GM21723 (cell line): ENCODE data around the gene RHPN2.
A peak's percentile ranks its signal among the peaks of the same experiment; 100 is the strongest.
"Not testable (repeated sequence)": the region's sequence is repeated elsewhere in the genome, so short reads cannot be mapped to it uniquely, and the experiment has no call there.

Experiments
- ATAC-seq: cut with Tn5 transposase; IDR thresholded peaks from one replicate; pipeline ENCODE4 v1.9.1; 2021; ENCODE audit warnings: mild to moderate bottlenecking, moderate library complexity; ENCODE audit not compliant: unreplicated experiment

Gene RHPN2

DNA sequence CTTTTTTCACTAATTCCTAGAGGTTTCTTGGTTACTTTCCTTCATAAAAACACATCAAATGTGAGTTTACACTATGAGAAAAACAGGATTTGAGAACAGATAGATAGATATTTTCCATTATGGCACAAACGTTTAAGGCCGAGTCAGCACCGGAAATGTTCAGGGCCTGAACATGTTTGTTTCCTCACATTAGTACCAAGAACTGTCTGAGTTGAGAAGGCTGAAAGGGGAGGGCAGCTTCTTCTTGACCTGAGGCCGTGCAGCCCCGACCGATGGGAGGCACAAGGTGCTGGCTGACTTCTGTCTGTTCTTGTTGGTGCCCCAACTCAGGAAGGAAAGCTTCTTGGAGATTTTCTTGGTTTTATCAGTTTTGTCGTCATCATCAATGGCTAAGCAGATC, 84.9 kb downstream of the RHPN2 start:
- not testable (repeated sequence) for ATAC-seq

DNA sequence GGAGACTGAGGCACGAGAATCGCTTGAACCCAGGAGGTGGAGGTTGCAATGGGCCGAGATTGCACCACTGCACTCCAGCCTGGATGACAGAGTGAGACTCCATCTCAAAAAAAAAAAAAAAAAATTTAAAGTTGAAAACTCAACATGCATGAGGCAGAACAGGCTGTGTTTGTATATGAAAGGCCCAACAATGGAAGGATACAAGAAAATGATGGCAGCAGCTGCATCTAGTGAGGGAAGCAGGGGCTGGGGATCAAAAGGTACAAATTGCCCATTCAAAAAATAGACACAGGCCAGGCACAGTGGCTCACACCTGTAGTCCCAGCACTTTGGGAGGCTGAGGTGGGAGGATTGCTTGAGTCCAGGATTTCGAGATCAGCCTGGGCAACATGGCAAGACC, 86.9 kb downstream of the RHPN2 start:
- not testable (repeated sequence) for ATAC-seq

DNA sequence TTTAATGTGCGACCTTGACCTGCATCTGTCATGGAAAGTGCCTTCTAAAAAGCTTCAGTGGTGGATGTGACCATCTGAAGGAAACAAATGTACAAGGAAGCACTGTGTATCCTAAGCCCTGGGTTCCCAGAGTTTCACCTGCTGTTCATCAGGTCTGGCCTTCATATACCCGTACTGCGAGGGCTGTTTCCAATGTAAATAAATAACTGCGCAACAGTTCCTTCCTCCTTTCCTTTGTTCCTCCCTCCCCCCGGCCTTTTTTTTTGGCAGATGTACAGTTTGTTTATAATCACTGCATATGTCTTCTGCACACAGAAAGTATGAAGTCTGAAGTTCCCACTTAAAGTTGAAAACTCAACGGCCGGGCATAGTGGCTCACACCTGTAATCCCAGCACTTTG, 87.4 kb downstream of the RHPN2 start:
- ATAC-seq, result no peak

DNA sequence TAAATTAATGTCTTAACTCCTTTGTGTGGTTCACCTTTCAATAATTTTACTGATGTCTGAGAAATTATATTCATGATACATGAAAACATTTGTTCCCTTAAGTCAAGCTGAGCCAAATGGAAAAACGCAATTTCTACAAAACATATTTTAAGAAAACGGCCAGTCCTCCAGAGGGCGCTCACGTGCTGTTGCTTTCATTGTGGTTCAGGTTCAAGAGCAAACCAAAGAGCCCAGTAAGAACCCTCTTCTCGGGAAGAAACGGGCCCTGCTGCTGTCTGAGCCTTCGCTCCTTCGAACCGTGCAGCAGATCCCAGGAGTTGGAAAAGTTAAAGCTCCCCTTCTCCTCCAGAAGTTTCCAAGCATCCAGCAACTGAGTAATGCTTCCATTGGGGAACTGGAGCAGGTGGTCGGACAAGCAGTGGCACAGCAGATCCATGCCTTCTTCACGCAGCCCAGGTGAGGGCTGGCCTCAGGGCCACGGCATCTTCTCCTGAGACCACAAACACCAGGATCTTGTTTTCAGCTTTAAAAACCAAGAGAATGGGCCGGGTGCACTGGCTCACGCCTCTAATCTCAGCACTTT, 88.4 kb downstream of the RHPN2 start:
- no peak for ATAC-seq

- ATAC-seq, result peak; percentile 98
Measured at GRCh38 chr19:32971715-32972540, 92.8 kb downstream of the RHPN2 start, which contains the start of the genes CEP89 and FAAP24. Gene CEP89 (minus strand): TSS chr19:32971958. CDS start chr19:32971874, 84 bp downstream. Gene FAAP24 (plus strand): TSS chr19:32972242. CDS start chr19:32973197, 955 bp downstream.

- no peak for ATAC-seq
Measured at GRCh38 chr19:32971012-32971595, 93.6 kb downstream of the RHPN2 start.

DNA sequence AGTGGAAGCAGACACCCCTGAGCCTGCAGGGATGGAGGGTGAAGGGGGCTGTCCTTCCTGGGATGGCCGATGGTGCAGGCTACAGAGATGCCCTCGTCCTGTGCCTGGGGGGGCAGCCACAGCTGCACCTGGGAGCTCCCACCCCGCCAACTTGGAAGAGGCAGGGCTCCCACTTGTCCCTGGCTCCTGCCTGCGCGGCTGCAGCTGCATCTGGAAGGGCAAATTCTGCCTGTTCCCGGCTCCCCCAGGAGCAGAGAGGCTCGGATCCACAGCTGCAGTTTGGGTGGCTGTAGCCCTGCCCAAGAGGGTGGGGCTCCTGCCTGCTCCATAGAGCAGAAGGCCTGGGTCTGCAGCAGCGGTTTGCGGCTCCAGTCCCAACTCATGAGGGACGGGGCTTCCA, 95.1 kb downstream of the RHPN2 start:
- no peak for ATAC-seq

- no peak for ATAC-seq
Measured at GRCh38 chr19:32966750-32967149, 97.9 kb downstream of the RHPN2 start.

DNA sequence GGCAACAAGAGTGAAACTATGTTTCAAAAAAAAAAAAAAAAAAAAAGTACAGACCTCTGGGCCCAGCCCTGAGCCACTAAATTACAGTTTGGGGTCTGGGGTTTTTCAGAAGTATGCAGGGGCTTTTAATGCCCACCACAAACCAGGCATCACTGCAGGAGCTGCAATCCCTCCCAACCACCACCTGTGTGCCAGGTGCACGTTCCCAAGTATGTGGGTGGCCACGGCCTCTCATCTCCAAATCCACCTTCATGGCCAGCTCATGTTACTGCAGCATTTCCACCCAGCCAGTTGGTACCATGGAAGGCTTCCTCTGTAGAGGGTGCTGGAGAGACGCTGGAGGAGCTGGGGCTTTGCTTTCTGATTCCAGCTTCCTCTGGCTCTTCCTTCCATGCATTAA, 119.4 kb downstream of the RHPN2 start:
- ATAC-seq, result no peak

DNA sequence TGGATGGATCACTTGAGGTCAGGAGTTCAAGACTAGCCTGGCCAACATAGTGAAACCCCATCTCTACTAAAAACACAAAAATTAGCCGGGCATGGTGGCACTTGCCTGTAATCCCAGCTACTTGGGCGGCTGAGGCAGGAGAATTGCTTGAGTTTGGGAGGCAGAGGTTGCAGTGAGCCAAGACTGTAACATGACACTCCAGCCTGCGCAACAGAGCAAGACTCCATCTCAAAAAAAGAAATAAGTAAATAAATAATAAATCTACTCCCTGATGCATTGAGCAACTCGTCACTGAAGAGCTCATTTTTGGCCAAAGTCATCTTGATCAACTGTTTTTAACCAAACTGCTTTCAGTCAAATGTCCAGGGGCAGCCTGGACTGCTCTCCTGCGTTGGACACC, 123.4 kb downstream of the RHPN2 start:
- ATAC-seq, result not testable (repeated sequence)

GRCh38 chr19:32936065-32936464, 128.6 kb downstream of the RHPN2 start:
- ATAC-seq, result no peak

- no peak for ATAC-seq
Measured at GRCh38 chr19:32935629-32936028, 129.1 kb downstream of the RHPN2 start.

DNA sequence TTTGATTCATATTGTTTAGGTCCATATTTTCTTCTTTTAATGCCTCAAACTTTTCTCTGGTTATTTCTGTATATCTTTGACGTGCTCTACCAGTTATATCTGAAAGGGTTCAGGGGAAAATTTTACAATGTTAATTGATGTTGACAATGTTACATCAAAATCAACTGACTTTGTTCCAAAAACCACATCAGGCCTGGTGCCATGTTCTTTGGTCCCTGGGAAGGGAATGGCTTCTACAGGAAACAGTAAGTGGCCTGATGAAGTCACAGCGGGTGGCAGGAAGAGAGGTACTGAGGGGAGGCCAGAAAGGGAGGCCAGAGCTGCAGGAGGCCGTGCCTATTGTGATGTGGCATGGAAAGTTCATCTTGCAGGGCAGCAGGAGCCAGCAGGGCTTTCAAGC, 131.1 kb downstream of the RHPN2 start:
- ATAC-seq, result no peak

DNA sequence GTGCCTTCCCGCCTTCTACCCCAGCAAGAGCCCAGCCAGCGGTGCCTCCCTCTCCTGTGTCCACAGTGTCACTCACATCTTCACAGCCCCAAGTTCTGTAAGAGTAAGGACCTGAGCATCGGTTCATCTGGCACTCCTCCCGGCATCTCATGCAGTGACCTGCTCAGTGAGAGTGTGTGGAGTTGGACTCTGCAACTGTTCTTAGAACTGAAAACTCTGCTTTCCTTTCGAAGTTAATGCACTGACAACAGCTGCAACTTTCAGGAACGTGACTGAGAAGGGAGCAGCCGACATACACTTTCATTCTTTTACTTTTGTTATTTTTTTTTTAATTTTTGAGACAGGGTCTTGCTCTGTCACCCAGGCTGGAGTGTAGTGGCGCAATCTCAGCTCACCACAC, 134.1 kb downstream of the RHPN2 start:
- ATAC-seq, result no peak

- no peak for ATAC-seq
Measured at GRCh38 chr19:32928806-32929205, 135.9 kb downstream of the RHPN2 start.
